Ovary (tissue), 3 donors: Measurements from ENCODE around the gene TMEM132D.

Experiments
- CTCF ChIP-seq, 3 donors: fragments of 450-650 bp in 2 of 3; fragments of 200-600 bp in 1 of 3; IDR thresholded peaks; one replicate each; pipeline versions ENCODE4 v1.5.1 to v1.8.0; 2016 to 2022; ENCODE audit warnings: antibody characterized with exemption in 3 of 3, mild to moderate bottlenecking in 1 of 3
- POLR2A ChIP-seq: fragments of 450-650 bp; IDR thresholded peaks from one replicate; pipeline ENCODE4 v1.6.1; 2017; ENCODE audit warnings: antibody characterized with exemption, mild to moderate bottlenecking, moderate library complexity
- donor health status: DM: no; HTN: no; CAD: no.

- no peak for TF ChIP-seq POLR2A
- no peak for TF ChIP-seq CTCF (IDR thresholded peaks at IDR 0.05)
Measured at GRCh38 chr12:129877411-129877810, 26.4 kb downstream of the TMEM132D start.
